DMS114 treated with DMSO at 0.1 percent for 48 hours (cell line): ENCODE measurements around the gene FAM219A.
"Not testable (repeated sequence)": the region's sequence is repeated elsewhere in the genome, so short reads cannot be mapped to it uniquely, and the experiment has no call there.

Experiments
- DNase-seq: peaks from one replicate; lab custom pipeline; 2025; ENCODE audit not compliant: unreplicated experiment; lab: John Stamatoyannopoulos, UW

The FAM219A gene

GRCh38 chr9:34363619-34364351 is 94.6 kb downstream of the FAM219A start:
- DNase-seq, result no peak

- no peak for DNase-seq
Measured at GRCh38 chr9:34362614-34363214, 95.7 kb downstream of the FAM219A start.

GRCh38 chr9:34352957-34353356 is 105.4 kb downstream of the FAM219A start:
- DNase-seq, result not testable (repeated sequence)

GRCh38 chr9:34352122-34352652 is 106.2 kb downstream of the FAM219A start:
- not testable (repeated sequence) for DNase-seq

GRCh38 chr9:34349324-34349723 is 109.0 kb downstream of the FAM219A start:
- no peak for DNase-seq
